GM18907 (cell line): Measurements from ENCODE around the gene USP6NL.

ENCODE experiments used
- ATAC-seq: cut with Tn5 transposase; IDR thresholded peaks from one replicate; pipeline ENCODE4 v1.9.1; 2021; ENCODE audit warnings: mild to moderate bottlenecking, moderate library complexity; ENCODE audit not compliant: unreplicated experiment

Gene USP6NL

DNA sequence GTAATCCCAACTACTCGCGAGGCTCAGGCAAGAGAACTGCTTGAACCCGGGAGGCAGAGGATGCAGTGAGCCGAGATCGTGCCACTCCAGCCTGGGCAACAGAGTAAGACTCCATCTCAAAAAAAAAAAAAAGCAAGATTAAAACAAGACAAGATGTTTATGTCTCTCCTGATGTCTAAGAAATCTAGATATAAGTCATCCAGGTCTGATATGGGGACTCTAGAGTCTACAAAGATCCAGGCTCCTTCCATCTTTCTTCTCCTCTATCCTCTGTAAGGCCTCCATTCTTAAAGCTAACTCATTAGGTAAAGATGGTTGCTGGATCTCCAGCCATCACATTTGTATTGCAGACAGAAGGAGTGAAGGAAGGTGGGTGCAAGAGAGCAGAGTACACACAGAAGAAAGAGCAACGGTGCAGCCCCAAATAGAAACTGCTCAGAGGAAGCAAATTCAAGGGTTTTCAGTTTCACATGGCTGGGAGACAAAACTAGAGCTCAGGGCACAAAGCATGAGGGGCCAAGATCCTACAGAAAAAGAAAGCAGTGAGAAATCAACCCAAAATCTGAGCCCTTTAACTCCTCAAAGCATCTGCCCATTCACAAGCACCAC is 57.6 kb downstream of the USP6NL start:
- ATAC-seq: peak; percentile 91

DNA sequence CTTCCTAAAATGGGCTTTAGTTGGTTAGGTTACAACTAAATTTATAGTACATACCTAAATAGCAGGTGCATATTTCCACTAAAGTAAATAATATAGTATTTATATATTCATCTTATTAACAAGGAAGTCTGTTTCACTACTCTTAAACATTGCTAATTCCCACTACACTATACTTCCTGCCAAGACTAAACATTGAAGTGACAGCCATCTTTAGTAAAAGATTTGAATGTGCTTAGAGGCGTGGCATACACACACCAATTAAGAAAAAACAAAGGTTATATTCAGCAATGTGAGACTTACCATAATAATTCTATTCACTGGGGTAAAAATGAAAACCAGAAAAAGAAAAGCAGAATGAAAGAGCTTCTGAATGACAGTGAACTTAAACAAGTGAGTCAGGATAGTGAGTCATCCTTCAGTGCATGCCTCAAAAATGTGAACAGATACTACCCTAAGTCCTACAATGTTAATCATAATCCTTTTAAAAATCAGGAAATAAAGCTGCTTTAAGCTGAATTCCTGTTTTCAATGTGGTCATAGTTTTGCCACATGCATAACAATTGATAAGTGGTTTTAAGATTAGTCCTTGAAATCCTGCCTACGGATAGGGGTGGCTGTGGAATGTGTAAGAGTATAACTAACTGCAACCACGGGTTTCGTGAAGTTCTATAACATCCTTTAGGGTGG is 59.4 kb downstream of the USP6NL start:
- no peak for ATAC-seq

DNA sequence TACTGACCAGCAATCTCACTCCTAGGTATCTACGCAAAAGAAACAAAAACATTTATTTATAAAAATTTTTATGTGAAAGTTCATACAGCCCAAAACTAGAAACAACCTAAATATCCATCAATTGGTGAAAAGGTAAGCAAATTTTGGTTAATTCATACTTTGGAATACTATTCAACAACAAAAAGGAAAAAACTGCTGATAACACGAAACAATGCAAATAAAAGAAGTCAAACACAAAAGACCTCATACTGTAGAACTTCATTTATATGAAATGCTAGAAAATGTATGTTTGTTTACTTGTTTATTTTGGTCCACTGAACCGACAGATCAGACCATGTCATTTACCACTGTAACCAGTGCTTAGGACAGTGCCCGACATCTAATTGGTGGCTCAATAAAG is 60.3 kb downstream of the USP6NL start:
- ATAC-seq: no peak

DNA sequence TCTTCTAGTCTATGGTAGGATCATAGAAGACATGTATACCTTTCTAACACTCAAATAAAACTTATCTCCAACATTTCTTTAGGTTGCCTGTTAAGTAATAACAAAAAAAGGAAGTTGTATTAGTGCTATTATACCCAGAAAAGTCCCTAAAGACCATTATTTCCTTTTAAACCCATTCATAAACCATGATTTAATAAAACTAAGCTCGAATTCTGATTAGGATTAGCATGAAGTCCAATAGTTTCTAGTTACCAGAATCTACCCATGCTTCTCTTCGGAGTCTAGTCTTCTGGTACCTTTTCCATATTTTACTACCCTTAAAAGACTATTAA is 62.7 kb downstream of the USP6NL start:
- no peak for ATAC-seq

DNA sequence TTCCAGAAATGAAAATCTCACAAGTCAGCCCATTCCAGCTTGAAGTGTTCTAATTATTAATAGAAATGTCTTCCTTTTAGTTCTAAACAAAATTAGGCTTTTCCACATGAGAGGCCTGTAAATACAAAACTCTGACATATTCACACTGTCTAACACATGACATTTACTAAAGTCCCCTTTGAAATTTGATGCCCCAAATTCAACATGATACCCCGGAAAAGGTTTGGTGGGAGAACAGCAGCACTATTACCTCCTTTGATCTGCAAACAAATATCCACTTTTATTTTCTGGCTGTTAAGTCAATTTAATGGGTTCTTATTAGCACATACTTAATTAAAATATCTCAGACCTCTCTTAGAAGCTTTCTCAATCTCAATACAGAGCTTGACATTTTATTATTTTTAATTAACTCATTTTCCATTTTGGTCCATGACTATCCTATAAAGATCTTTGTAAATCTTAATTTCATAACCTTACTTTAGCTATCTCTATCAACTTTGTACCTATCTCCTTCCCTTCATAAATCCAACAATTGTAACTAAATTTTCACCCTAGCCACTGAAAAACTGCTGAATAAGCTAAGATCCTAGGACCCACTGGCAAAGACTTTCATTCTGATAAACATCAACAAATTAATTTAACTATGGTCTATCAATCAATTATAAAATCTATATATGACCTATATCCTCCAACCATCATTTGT is 63.2 kb downstream of the USP6NL start:
- no peak for ATAC-seq

DNA sequence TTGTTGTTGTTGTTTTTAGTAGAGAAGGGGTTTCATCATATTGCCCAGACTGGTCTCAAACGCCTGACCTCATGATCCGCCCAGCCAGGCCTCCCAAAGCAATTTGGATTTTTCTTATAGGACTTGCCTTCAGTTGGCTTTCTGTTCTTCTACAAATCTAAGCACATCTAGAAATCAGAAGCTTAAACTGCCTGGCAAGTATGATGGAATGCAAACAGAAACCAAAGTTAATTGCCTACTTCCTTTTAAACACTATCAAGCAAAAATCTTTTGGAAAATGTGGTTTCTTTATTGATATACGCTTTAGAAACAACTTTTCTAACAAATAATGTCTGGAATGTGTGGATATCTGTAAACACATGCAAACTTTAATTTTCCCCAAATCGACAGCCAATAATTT is 64.9 kb downstream of the USP6NL start:
- no peak for ATAC-seq

DNA sequence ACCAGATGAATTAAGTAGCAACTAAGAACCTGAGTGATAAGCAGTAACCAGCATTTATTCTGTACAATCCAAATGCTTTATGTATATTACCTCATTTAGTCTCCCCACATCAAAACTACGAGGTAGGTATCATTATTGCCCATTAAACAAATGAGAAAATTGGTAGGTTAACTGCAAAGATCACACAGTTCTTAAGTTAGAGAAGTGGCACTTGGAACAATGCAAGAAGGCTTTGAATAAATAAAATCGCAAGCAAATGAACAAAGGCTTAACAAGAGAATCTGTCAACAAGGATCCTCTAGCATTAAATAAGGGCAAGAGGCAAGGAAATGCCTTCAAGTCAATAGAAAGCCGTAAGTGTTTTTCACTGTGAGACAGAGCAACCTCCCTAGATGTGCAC is 70.2 kb downstream of the USP6NL start:
- no peak for ATAC-seq

DNA sequence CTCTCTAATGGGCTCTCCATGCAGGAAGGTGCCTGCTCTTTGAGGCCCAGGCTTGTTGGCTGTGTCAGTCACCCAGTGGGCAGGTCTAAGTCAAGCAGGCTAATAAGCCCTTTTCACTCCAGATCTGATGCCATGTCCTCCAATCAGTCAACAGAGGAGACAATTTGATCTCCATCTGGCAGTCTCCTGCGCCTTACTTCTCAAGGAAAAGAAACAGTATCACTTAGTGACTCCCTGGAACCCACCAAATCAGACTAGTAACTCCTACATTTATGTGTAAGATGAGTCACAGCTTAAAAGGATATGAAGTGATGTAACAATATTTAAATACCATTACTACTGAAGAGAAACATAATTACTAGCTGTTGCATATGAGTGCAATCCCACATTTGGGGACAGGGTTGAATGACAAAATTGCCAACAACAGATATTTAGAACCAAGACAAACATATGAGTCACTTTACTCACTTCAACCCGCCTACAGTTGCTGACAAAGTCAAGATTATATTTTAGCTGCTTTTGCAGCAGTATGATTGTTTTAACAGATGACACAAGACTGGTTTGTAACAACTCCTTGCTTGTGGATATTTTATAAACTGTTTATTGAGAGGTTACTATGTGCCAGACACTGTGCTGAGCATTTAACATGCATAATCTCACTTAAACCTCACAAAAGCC is 72.1 kb downstream of the USP6NL start:
- ATAC-seq: no peak

DNA sequence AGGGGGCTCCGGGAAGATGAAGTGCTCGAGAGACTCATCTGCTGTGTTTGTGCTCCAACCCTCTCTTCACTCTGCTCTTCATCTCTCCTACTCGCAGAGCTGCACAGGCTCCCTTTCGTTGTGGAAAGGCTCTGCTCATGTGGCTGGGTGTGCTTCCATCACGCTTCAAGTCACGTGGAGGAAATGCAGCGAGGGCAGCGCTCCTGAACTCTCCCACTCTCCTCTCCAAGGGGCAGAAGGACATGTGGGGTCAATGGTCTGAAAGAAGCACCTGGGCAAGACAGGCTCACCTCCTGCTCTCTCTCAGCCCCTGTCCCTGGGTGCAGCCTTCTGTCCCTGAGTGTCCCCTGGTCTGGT is 72.6 kb downstream of the USP6NL start:
- ATAC-seq: no peak

DNA sequence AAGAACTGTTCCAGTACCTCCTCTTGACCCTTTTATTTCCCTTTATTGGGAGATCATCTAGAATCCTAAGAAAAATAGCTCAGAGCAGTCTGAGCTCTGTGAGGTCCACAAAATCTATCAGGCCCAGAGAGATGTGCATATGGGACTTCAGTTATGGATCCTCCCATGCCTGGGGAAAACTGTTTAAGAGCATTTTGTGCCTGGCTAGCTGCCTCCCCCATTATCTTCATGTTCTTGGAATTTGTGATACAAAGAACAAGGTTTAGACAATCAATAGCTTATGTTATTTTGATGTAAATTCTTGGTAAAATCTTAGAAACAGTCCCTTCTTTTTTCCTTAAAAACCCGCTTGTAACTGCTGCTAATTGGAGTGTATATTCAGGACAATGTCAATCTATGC is 75.2 kb downstream of the USP6NL start:
- no peak for ATAC-seq

DNA sequence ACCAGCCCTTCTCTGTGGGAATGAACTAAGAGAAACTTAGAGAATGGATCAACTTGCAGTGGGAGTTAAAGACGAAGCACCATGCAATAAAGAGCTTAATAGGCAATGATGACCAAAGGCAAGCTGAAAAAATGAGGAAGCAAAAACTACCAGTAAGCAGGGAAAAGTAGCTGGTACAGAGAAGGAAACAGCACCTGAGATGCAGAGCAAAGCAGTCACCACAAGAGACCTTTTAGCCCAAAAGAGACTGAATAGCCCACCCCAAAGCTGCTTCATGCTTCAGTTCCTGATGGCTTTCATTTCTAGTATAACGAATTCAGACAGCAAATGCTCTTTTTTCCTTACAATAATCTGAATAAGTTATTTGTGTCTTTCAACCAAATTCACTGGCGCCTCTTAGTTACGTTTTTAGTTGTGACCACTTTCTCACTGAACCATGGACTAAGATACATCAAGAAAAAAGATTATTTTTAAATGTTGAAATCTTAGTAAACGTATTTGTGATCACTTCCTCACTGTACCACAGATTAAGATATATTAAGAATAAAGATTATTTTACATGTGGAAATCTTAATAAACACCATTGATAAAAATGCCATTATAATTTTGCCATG is 76.0 kb downstream of the USP6NL start:
- no peak for ATAC-seq

DNA sequence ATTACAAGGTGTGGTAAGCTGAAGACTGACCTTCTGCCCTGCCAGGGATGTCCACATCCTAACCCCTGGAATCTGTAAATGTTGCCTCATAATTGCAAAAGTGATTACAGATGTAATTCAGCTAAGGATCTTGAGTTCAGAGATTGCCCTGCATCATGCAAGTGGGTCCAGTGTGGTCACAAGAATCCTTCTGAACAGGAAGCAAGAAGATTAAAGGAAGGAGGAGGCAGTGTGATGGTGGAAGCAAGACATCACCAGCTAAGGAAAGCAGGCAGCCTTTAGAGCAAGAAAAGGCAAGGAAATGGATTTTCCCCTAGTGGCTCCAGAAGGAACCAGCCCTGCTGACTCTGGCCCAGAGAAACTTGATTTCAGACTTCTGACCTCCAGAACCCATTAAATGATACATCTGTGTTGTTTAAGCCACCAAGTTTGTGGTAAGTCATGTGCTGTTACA is 78.1 kb downstream of the USP6NL start:
- no peak for ATAC-seq

DNA sequence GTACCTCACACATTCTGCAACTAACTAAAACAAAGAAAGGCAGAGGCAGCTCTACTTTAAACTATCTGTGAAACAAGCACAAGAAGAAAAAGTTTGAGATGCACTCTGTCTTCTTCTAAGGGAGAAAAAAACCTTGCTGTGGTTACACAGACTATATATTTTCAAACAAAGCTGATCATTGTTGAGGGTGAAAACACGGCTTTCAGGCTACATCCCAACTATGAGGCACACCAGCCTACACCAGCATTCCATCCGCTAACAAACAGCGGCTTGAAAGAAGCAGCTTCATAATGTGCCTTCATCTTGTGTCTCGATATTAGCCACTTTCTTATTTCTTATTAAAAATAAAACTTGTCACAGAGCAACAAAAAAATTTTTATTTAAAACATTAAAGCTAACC is 79.1 kb downstream of the USP6NL start:
- no peak for ATAC-seq

DNA sequence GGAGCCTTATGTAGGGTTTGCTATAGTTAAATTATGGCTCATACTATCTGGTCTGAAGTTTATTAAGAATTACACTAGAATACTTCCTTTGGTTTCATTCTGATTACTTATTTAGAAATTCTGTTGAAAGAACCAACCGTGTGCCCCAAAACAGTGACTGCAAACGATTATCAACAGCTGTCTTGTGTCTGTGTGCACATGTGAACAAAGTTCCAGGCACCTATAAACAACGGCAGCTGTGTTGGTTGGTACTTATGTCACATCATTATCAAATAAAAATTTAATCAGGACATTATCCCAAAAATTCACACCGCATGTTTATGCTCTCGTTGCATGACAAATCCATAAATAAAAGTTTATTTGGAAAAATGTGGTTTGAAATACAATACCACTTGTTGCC is 80.6 kb downstream of the USP6NL start:
- ATAC-seq: no peak

DNA sequence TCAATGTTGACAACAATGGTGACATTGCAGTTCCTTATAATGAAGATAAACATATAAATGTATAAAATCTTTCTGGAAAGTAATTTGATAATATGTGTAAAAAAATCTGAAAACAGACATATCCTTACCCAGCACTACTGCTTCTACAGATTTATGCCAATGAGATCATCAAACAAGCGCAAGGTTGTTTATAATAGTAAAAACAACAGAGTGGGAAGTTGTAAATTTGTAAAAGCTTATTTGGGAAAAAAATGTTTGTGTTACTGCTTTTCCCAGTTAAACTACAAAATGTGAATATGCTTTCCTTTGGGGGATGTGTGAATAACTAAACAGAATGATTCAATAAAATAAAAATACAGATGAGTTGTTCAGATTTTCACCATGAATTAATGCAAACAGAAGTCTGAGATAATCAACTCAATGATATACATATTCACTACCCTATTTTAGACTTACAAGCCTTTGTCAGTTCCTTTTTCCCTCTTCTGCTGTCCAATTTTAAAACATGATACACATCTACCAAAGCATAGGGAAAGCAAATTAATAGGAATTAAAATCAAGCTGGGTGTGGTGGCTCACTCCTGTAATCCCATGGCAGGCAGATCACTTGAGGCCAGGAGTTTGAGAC is 82.1 kb downstream of the USP6NL start:
- ATAC-seq: no peak

DNA sequence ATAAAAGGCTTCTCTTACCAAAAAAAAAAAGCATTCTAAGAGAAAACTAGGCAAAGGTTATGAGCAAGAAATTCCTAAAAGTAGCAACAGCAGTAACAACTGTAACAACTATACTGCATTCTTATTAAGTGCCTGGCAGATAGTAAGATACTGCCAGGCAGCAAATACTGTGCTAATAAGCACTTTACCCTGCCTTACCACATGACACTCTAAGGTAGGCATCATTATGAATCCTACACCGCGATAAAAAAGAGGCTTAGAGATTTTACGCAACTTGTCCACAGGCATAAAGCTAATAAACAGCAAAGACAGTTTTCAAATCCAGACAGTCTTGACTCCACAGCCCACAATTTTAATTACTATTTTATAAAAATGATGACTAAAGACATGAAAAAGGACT is 83.2 kb downstream of the USP6NL start:
- ATAC-seq: no peak

DNA sequence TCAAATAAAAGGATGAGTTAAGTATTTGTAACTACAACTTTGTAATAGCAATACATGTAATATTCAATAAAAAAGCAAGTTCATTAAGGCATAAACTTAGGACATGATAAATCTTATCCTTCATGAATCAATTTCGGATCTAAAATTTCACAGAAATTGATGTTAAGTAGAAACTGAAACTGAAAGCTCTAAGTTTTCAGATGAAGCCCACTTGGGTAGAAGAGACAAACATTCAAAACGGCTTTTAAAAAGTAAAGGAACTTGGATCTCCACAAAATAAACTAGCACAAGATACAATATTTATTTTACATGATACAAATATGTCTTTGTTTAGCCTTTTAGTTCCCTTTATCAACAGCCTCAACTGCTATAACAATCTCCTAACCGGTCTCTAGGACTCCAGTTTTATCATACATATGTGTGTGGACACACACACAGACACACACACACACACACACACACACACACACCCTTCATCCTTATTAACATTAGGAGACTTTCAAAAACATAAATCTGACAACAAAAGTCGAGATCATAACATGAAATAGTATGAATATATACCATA is 83.7 kb downstream of the USP6NL start:
- no peak for ATAC-seq

DNA sequence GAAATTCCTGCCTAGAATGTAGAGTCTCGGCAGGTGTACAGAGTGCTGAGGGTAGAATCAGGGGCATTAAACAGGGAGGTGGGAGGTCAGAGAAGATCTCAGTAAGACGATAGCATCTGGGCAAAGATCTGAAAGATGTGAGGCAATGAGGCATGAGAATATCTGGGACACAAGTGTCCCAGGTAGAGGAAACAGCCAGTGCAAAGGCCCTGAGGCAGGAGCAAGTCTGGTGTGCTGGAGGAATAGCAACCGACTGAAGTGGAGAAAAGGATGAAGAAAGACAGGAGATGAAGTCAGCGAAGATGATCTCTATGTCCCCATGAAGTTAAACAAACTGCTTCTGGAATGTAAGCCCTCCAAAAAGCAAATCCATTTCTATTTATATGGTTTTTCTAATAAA is 84.4 kb downstream of the USP6NL start:
- ATAC-seq: no peak

DNA sequence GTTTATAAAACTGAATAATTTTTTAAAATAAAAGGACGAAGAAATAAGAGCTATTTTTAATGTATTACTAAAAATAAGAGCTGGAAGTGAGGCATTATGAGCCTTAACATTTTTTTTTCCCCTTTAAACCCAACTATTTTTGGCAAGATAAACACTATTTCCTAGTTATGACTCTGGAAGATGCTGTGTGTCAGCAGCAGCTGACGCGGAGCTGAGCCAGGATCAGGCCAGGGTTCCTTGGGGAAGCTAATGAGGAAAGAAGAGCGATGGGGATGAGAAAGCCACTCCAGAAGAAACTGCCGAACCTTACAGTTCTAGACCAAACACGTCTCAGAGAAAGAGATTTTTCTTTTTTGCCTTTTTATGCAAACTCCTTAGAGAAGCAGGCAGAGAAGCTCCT is 85.9 kb downstream of the USP6NL start:
- no peak for ATAC-seq

DNA sequence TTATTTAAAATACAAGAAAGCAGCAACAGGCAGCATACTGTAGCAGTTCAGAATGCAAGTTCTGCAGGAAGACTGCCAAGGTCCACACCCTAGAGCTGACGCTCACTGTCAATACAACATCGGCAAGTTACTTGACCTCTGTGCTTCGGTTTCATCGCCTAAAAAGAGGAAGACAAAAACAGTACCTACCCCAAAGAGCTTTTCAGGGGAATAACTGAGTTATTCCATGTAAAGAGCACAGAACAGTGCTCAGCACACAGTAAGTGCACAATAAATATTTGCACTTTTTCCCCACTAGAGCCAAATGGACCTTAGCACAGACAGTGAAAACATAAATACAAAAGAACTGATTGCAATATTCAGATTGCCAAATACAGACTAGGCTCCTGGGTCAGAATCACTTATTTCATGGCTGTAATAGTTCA is 88.6 kb downstream of the USP6NL start:
- ATAC-seq: no peak

DNA sequence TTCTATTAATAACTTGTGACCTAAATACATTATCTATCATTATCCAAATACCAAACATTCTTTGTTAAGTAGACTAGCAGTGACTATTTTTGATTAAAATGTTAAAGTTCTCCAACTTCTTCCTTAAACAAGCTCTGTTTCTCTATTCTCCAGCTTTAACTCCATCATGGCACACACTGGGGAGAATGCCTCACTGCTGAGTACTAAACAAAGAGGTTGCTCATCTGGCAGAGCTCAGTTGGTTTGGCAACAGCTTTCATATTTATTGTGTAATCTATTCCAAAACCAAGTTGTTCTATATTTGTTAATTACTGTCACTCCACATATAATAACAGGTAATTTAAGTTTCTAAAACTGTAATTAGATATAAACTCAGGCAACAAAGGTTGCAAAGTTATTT is 89.6 kb downstream of the USP6NL start:
- no peak for ATAC-seq
